GM23338 (cell line): Measurements from ENCODE around the gene SPX. TPM values are rescaled to one million over a fixed set of nuclear protein-coding genes. Genes with fewer than 3 reads are reported as not detected.

Experiments
- ATAC-seq: fragments of 200-7000 bp; cut with Tn5 transposase; 3 replicates; pipeline ENCODE4 v1.9.1; 2020
- DNase-seq: peaks from one replicate; pipeline ENCODE4 v3.0.0-alpha.2; 2015; ENCODE audit warnings: low spot score
- H2AFZ ChIP-seq: fragments of 200-600 bp; sonication (generic); 2 replicates; pipeline ENCODE4 v1.8.0; 2016; ENCODE audit warnings: antibody characterized with exemption, mild to moderate bottlenecking, moderate library complexity
- H3F3A ChIP-seq: fragments of 200-600 bp; sonication (generic); replicated peaks from 2 replicates; pipeline ENCODE4 v1.8.0; 2017; ENCODE audit warnings: antibody characterized with exemption, mixed run types, low read depth
- H3K27ac ChIP-seq: fragments of 200-600 bp; sonication (generic); 2 replicates; pipeline ENCODE4 v1.6.1; 2016; ENCODE audit warnings: low read depth
- H3K27me3 ChIP-seq: fragments of 200-600 bp; sonication (generic); 2 replicates; pipeline ENCODE4 v1.8.0; 2016; ENCODE audit warnings: mild to moderate bottlenecking, mixed run types, moderate library complexity; ENCODE audit not compliant: insufficient read depth
- H3K36me3 ChIP-seq: fragments of 200-600 bp; sonication (generic); 2 replicates; pipeline ENCODE4 v1.8.0; 2016; ENCODE audit warnings: mild to moderate bottlenecking; ENCODE audit not compliant: insufficient read depth
- H3K4me1 ChIP-seq: fragments of 200-600 bp; sonication (generic); 2 replicates; pipeline ENCODE4 v1.8.0; 2016; ENCODE audit warnings: mild to moderate bottlenecking, moderate library complexity; ENCODE audit not compliant: insufficient read depth
- H3K4me2 ChIP-seq: fragments of 200-600 bp; sonication (generic); 2 replicates; pipeline ENCODE4 v1.7.1; 2017; ENCODE audit warnings: mixed run types
- H3K4me3 ChIP-seq: fragments of 200-600 bp; sonication (generic); 2 replicates; pipeline ENCODE4 v1.6.1; 2016; ENCODE audit warnings: mixed run types
- H3K79me2 ChIP-seq: fragments of 200-600 bp; sonication (generic); replicated peaks from 2 replicates; pipeline ENCODE4 v1.8.0; 2017; ENCODE audit warnings: mild to moderate bottlenecking; ENCODE audit not compliant: insufficient read depth
- H3K9me2 ChIP-seq: fragments of 200-600 bp; sonication (generic); 2 replicates; pipeline ENCODE4 v1.8.0; 2017; ENCODE audit not compliant: insufficient read depth
- H4K20me1 ChIP-seq: fragments of 200-600 bp; sonication (generic); replicated peaks from 2 replicates; pipeline ENCODE4 v1.8.0; 2017; ENCODE audit warnings: mild to moderate bottlenecking; ENCODE audit not compliant: insufficient read depth
- H3K27ac Mint-ChIP-seq: 2 replicates; pipeline ENCODE4 v1.8.0; 2020; ENCODE audit warnings: inconsistent platforms, mild to moderate bottlenecking, moderate library complexity, mixed read lengths
- H3K27me3 Mint-ChIP-seq: 3 replicates; pipeline ENCODE4 v1.8.0; 2022; ENCODE audit warnings: low read depth, mild to moderate bottlenecking, moderate library complexity, mixed read lengths, inconsistent platforms; ENCODE audit not compliant: insufficient read depth, poor library complexity
- H3K36me3 Mint-ChIP-seq: 3 replicates; pipeline ENCODE4 v1.8.0; 2021; ENCODE audit warnings: low read depth, mild to moderate bottlenecking, inconsistent platforms, moderate library complexity, mixed read lengths
- H3K4me1 Mint-ChIP-seq: 3 replicates; pipeline ENCODE4 v1.8.0; 2020; ENCODE audit warnings: mild to moderate bottlenecking, inconsistent platforms, mixed read lengths
- H3K4me3 Mint-ChIP-seq: 3 replicates; pipeline ENCODE4 v1.8.0; 2021; ENCODE audit warnings: moderate library complexity, mild to moderate bottlenecking, inconsistent platforms, mixed read lengths
- H3K9me3 Mint-ChIP-seq: 3 replicates; pipeline ENCODE4 v1.8.0; 2020; ENCODE audit warnings: moderate library complexity, mild to moderate bottlenecking, inconsistent platforms, mixed read lengths
- CTCF ChIP-seq, 2 experiments: fragments of 200-600 bp in 1 of 2; sonication (generic) in 1 of 2; conservative IDR thresholded peaks; 2 replicates each; pipeline versions ENCODE4 v1.5.1 to v1.6.1; 2016 to 2017; ENCODE audit warnings: antibody characterized with exemption in 2 of 2, low read depth in 2 of 2, mild to moderate bottlenecking in 2 of 2, moderate library complexity in 1 of 2
- EZH2 ChIP-seq: fragments of 200-600 bp; sonication (generic); IDR thresholded peaks from one replicate; pipeline ENCODE4 v1.8.0; 2017; ENCODE audit warnings: antibody characterized with exemption, mild to moderate bottlenecking, low read depth; ENCODE audit not compliant: unreplicated experiment
- JUNB ChIP-seq: IDR thresholded peaks from one replicate; pipeline ENCODE4 v1.6.1; 2016; ENCODE audit warnings: antibody characterized with exemption; ENCODE audit not compliant: unreplicated experiment
- NANOG ChIP-seq: IDR thresholded peaks from 2 replicates; pipeline ENCODE4 v1.6.1; 2016; ENCODE audit warnings: antibody characterized with exemption, borderline replicate concordance
- REST ChIP-seq: IDR thresholded peaks from one replicate; pipeline ENCODE4 v1.6.1; 2018; ENCODE audit warnings: antibody characterized with exemption; ENCODE audit not compliant: unreplicated experiment
- STAT1 ChIP-seq: IDR thresholded peaks from one replicate; pipeline ENCODE4 v1.6.1; 2016; ENCODE audit warnings: antibody characterized with exemption; ENCODE audit not compliant: unreplicated experiment
- polyA plus RNA-seq: library from polyadenylated mRNA; unstranded; fragments of >200 nt; fragmentation: Nextera tagmentation; extraction: Ambion mirVana; gene quantifications from 2 replicates; pipeline ENCODE4 v1.2.1, GENCODE V29; 2016
- total RNA-seq: library from RNA; depleted of rRNA; stranded (reverse); fragments of >200 nt; shearing (Covaris generic); gene quantifications from 2 replicates; pipeline ENCODE4 v1.2.3, GENCODE V29; 2014
- TF ChIP-seq, protein P1 (sequence below): fragments of 250-450 bp; sonication (Bioruptor Pico); IDR thresholded peaks from 2 replicates; pipeline ENCODE4 v1.5.0; 2020; ENCODE audit warnings: mild to moderate bottlenecking, moderate library complexity

Gene SPX
- total and polyA plus RNA-seq, 2 experiments from 2014 or later, result 1.3 TPM

DNA sequence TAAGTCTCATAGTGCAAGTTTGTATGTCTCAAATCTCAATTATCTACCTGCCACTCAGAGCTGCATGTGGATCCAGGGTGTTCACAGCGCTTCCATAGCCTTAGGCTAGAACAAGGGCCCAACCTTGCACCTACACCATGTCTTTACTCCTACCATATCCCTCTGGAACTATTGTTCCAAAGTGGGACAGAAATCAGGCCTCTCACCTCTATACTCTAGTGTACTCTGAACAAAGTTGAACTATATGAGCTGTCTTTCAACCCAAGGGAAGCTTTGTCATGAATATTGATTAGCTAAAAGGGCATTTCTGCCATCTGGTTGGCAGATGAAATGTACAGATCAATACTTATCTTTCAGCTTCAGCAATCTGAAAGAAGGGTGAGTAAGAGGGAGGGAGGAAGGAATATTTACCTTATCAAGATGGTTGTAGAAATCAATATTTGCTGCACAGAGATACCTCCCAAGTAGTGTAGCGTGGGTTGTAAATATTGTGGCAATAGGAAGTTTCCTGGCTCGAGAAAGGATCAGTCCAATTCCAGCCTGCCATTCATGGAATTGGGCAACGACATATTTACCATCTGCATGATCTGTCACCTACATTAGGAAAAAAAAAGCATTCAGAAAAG lies 47.8 kb downstream of the SPX start (continued):
- TF ChIP-seq, protein P1, sequence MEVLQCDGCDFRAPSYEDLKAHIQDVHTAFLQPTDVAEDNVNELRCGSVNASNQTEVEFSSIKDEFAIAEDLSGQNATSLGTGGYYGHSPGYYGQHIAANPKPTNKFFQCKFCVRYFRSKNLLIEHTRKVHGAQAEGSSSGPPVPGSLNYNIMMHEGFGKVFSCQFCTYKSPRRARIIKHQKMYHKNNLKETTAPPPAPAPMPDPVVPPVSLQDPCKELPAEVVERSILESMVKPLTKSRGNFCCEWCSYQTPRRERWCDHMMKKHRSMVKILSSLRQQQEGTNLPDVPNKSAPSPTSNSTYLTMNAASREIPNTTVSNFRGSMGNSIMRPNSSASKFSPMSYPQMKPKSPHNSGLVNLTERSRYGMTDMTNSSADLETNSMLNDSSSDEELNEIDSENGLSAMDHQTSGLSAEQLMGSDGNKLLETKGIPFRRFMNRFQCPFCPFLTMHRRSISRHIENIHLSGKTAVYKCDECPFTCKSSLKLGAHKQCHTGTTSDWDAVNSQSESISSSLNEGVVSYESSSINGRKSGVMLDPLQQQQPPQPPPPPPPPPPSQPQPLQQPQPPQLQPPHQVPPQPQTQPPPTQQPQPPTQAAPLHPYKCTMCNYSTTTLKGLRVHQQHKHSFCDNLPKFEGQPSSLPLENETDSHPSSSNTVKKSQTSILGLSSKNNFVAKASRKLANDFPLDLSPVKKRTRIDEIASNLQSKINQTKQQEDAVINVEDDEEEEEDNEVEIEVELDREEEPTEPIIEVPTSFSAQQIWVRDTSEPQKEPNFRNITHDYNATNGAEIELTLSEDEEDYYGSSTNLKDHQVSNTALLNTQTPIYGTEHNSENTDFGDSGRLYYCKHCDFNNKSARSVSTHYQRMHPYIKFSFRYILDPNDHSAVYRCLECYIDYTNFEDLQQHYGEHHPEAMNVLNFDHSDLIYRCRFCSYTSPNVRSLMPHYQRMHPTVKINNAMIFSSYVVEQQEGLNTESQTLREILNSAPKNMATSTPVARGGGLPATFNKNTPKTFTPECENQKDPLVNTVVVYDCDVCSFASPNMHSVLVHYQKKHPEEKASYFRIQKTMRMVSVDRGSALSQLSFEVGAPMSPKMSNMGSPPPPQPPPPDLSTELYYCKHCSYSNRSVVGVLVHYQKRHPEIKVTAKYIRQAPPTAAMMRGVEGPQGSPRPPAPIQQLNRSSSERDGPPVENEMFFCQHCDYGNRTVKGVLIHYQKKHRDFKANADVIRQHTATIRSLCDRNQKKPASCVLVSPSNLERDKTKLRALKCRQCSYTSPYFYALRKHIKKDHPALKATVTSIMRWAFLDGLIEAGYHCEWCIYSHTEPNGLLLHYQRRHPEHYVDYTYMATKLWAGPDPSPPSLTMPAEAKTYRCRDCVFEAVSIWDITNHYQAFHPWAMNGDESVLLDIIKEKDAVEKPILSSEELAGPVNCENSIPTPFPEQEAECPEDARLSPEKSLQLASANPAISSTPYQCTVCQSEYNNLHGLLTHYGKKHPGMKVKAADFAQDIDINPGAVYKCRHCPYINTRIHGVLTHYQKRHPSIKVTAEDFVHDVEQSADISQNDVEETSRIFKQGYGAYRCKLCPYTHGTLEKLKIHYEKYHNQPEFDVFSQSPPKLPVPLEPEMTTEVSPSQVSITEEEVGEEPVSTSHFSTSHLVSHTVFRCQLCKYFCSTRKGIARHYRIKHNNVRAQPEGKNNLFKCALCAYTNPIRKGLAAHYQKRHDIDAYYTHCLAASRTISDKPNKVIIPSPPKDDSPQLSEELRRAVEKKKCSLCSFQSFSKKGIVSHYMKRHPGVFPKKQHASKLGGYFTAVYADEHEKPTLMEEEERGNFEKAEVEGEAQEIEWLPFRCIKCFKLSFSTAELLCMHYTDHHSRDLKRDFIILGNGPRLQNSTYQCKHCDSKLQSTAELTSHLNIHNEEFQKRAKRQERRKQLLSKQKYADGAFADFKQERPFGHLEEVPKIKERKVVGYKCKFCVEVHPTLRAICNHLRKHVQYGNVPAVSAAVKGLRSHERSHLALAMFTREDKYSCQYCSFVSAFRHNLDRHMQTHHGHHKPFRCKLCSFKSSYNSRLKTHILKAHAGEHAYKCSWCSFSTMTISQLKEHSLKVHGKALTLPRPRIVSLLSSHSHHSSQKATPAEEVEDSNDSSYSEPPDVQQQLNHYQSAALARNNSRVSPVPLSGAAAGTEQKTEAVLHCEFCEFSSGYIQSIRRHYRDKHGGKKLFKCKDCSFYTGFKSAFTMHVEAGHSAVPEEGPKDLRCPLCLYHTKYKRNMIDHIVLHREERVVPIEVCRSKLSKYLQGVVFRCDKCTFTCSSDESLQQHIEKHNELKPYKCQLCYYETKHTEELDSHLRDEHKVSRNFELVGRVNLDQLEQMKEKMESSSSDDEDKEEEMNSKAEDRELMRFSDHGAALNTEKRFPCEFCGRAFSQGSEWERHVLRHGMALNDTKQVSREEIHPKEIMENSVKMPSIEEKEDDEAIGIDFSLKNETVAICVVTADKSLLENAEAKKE (CRISPR knock-in tag), result no peak
- TF ChIP-seq EZH2 (no peak), REST (no peak)

DNA sequence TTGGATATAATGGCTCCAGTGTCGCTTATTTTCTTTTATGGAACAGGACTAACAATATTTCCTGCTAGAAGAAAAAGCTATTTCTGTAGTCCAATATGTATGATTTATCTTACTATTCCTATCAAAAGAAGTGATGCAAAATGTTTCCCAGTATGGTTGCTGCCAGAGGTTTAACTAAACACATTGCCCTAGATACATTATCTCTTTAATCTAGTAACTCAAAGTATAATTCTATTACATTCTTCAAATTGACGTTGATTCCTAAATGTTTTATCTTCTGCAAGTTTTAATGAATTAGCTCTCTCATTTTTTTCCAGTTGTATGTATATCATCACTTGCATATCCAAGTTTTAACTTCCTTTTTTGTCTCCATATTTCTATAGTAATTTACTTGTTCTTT lies 50.3 kb downstream of the SPX start:
- no peak overlapping the region for H3K27ac Mint-ChIP-seq
- H3K36me3 Mint-ChIP-seq, result no peaks in the 10 kb centered on the region
- no peaks in the 10 kb centered on the region for H3K79me2 ChIP-seq
- no peaks in the 10 kb centered on the region for H3K4me1 ChIP-seq
- H3K4me1 Mint-ChIP-seq, result peaks cover 3% of the 10 kb centered on the region; the same call in 1 of the 3 replicates
- no peaks in the 10 kb centered on the region for H4K20me1 ChIP-seq
- no peaks in the 10 kb centered on the region for H3K9me3 Mint-ChIP-seq
- H3K27me3 ChIP-seq, result no peaks in the 10 kb centered on the region
- no peak overlapping the region for H3K4me3 ChIP-seq
- no peak overlapping the region for H3K27ac ChIP-seq
- no peak for DNase-seq
- H3K27me3 Mint-ChIP-seq, result no peaks in the 10 kb centered on the region
- H3K36me3 ChIP-seq, result no peaks in the 10 kb centered on the region
- H2AFZ ChIP-seq, result no peak overlapping the region
- no peaks in the 10 kb centered on the region for H3F3A ChIP-seq
- H3K9me2 ChIP-seq, result no peaks in the 10 kb centered on the region
- H3K4me3 Mint-ChIP-seq, result no peak overlapping the region
- ATAC-seq, result no peak
- TF ChIP-seq STAT1, result no peak
- no peak for TF ChIP-seq CTCF (conservative IDR thresholded peaks at IDR 0.05; ENCODE audit: low read depth in 2 of 2)
- TF ChIP-seq JUNB, result no peak
- TF ChIP-seq EZH2, result no peak
- TF ChIP-seq NANOG, result no peak
- H3K4me2 ChIP-seq, result no peak overlapping the region
